SKM-1 treated with dmso at 0.1 percent for 144 hours (cell line): ENCODE measurements around the gene PPP1R14D.
"Not testable (repeated sequence)": the region's sequence is repeated elsewhere in the genome, so short reads cannot be mapped to it uniquely, and the experiment has no call there.

Source experiments
- DNase-seq: peaks from one replicate; lab custom pipeline; 2025; ENCODE audit not compliant: unreplicated experiment; lab: John Stamatoyannopoulos, UW

The PPP1R14D gene

GRCh38 chr15:40828447-40829036 is at the start of gene PPP1R14D:
Gene PPP1R14D (minus strand): TSS chr15:40828708. CDS start chr15:40828641, 67 bp downstream.
- DNase-seq, result no peak

- DNase-seq, result no peak
Observed at GRCh38 chr15:40877694-40878093, 49.2 kb upstream of the PPP1R14D start.

- no peak for DNase-seq
Observed at GRCh38 chr15:40875991-40876730, 47.7 kb upstream of the PPP1R14D start.

- DNase-seq, result peak; percentile 68
Observed at GRCh38 chr15:40873694-40874561, 45.4 kb upstream of the PPP1R14D start, which contains the start of gene RHOV. Gene RHOV (minus strand): TSS chr15:40874234. CDS start chr15:40874139, 95 bp downstream.

GRCh38 chr15:40872791-40873693 is 44.5 kb upstream of the PPP1R14D start:
- DNase-seq, result no peak

- no peak for DNase-seq
Observed at GRCh38 chr15:40871749-40872617, 43.5 kb upstream of the PPP1R14D start.

GRCh38 chr15:40870716-40871115 is 42.2 kb upstream of the PPP1R14D start:
- DNase-seq, result no peak

GRCh38 chr15:40869686-40870085 is 41.2 kb upstream of the PPP1R14D start:
- DNase-seq, result no peak

- DNase-seq, result no peak
Observed at GRCh38 chr15:40867199-40867598, 38.7 kb upstream of the PPP1R14D start.

GRCh38 chr15:40863660-40864270 is 35.3 kb upstream of the PPP1R14D start:
- no peak for DNase-seq

- DNase-seq, result not testable (repeated sequence)
Observed at GRCh38 chr15:40861147-40861546, 32.6 kb upstream of the PPP1R14D start.

- DNase-seq, result peak; percentile 79
Observed at GRCh38 chr15:40859206-40859851, 30.8 kb upstream of the PPP1R14D start.

GRCh38 chr15:40858706-40859105 is 30.2 kb upstream of the PPP1R14D start:
- no peak for DNase-seq

GRCh38 chr15:40857601-40858341 is 29.3 kb upstream of the PPP1R14D start:
- DNase-seq, result peak; percentile 65

GRCh38 chr15:40856746-40857145 is 28.2 kb upstream of the PPP1R14D start:
- DNase-seq, result no peak

- no peak for DNase-seq
Observed at GRCh38 chr15:40855706-40856234, 27.3 kb upstream of the PPP1R14D start.

- DNase-seq, result no peak
Observed at GRCh38 chr15:40854161-40854560, 25.7 kb upstream of the PPP1R14D start.
